ENCODE results near the gene ARL4D.

- no peak for TF ChIP-seq CTCF (IDR thresholded peaks at IDR 0.05; ENCODE audit: control extremely low read depth in 1 of 3, insufficient read depth in 1 of 3, low read depth in 1 of 3, low read length in 3 of 3)
- peak; percentile 100 for TF ChIP-seq POLR2A (IDR thresholded peaks at IDR 0.05; ENCODE audit: control extremely low read depth in 1 of 2, low read depth in 2 of 2, low read length in 2 of 2)
- TF ChIP-seq POLR2AphosphoS5 (IDR thresholded peaks at IDR 0.05; ENCODE audit: low read depth, low read length), result peak; percentile 100
- no peak for TF ChIP-seq RFX5 (IDR thresholded peaks at IDR 0.05; ENCODE audit: borderline replicate concordance, low read depth, low read length)
- no peak for TF ChIP-seq RNF2 (IDR thresholded peaks at IDR 0.05; ENCODE audit: borderline replicate concordance, low read depth, low read length, missing control alignments, poor library complexity, severe bottlenecking)
- TF ChIP-seq TBP (IDR thresholded peaks at IDR 0.05; ENCODE audit: low read depth, low read length), result peak; percentile 99
- TF ChIP-seq EZH2 (IDR thresholded peaks at IDR 0.05; ENCODE audit: low read depth, low read length, severe bottlenecking), result no peak
- TF ChIP-seq ZNF274 (IDR thresholded peaks at IDR 0.05; ENCODE audit: borderline replicate concordance, extremely low read depth, low read length), result no peak
- 0 out of 2 replicates have a peak, but pooled peaks have one; percentile 8 for TF ChIP-seq FOSL1 (IDR thresholded peaks at IDR 0.05; ENCODE audit: insufficient read depth, low read depth, low read length)
- peak in 1 of 2 experiments; percentile 80; a peak in 1 of 3 replicates for TF ChIP-seq EP300 (IDR thresholded peaks at IDR 0.05; ENCODE audit: borderline replicate concordance in 1 of 2, low read depth in 2 of 2, low read length in 2 of 2)
- TF ChIP-seq SP1 (IDR thresholded peaks at IDR 0.05; ENCODE audit: low read depth, low read length), result peak; percentile 97
- TF ChIP-seq GABPA (IDR thresholded peaks at IDR 0.05; ENCODE audit: borderline replicate concordance, insufficient read depth, low read length), result no peak
These were observed 37.9 kb upstream of the ARL4D start for GRCh38 chr17:43360739-43361505.
